Heart right ventricle (tissue), 16 donors: ENCODE data around the gene ZC3HAV1L. TPM values are rescaled to one million over a fixed set of nuclear protein-coding genes. Genes with fewer than 3 reads are reported as not detected.

Experiments used
- ATAC-seq, 8 donors: fragments of 200-7000 bp; cut with Tn5 transposase; one replicate each; pipeline ENCODE4 v1.9.1; 2020; ENCODE audit warnings: mild to moderate bottlenecking in 8 of 8, moderate library complexity in 8 of 8, moderate number of reproducible peaks in 1 of 8
- DNase-seq, 2 donors: peaks; one replicate each; pipeline ENCODE4 v3.0.0-alpha.2; 2020
- H3K27ac ChIP-seq, 10 donors: fragments of 200-600 bp; sonication (generic) in 2 of 10; one replicate each; pipeline versions ENCODE4 v1.5.0 to v1.8.0; 2020 to 2022; ENCODE audit warnings: mild to moderate bottlenecking in 3 of 10
- H3K27me3 ChIP-seq, 7 donors: fragments of 200-600 bp; one replicate each; pipeline ENCODE4 v1.8.0; 2021 to 2022; ENCODE audit warnings: mild to moderate bottlenecking in 2 of 7
- H3K36me3 ChIP-seq, 9 donors: fragments of 200-600 bp; sonication (generic) in 1 of 9; one replicate each; pipeline versions ENCODE4 v1.5.0 to v1.8.0; 2020 to 2022; ENCODE audit warnings: mild to moderate bottlenecking in 2 of 9
- H3K4me1 ChIP-seq, 9 donors: fragments of 200-600 bp; sonication (generic) in 1 of 9; one replicate each; pipeline versions ENCODE4 v1.5.0 to v1.8.0; 2020 to 2022; ENCODE audit warnings: mild to moderate bottlenecking in 4 of 9
- H3K4me3 ChIP-seq, 10 donors: fragments of 200-600 bp; sonication (generic) in 2 of 10; one replicate each; pipeline versions ENCODE4 v1.5.0 to v1.8.0; 2020 to 2022; ENCODE audit warnings: mild to moderate bottlenecking in 7 of 10, moderate library complexity in 2 of 10
- H3K9me3 ChIP-seq, 11 donors: fragments of 200-600 bp in 10 of 11; sonication (generic) in 2 of 11; one replicate each; pipeline versions ENCODE4 v1.5.0 to v1.8.0; 2013 to 2022; ENCODE audit warnings: mild to moderate bottlenecking in 2 of 11, control low read depth in 1 of 11, moderate library complexity in 1 of 11
- WGBS, 2 donors: extraction: QIAGEN DNeasy Blood & Tissue Kit; methylation state at CpG; one replicate each; pipeline ENCODE4 v1.1.7; 2013; ENCODE audit warnings: inconsistent platforms in 1 of 2; 5-methylcytosine and 5-hydroxymethylcytosine counted together
- intact Hi-C, 10 donors: fragments of 100-400 bp; cut with DNase I; formaldehyde crosslinking; loops; one replicate each; pipeline versions ENCODE4 v1.11.1 to v1.14.2; 2022
- polyA plus RNA-seq, 2 donors: library from polyadenylated mRNA; stranded (reverse); fragments of 200-250 nt; gene quantifications; one replicate each; pipeline ENCODE4 v1.2.3, GENCODE V29; 2013
- total RNA-seq, 10 donors: library from RNA; stranded (reverse); fragmentation: NEBNext Ultra II Directional in 3 of 10; extraction: Animal tissue kit (Norgen Biotek cat#: 25700) in 3 of 10; gene quantifications; one replicate each; pipeline versions ENCODE4 v1.2.1 to v1.2.4, GENCODE V29; 2021 to 2023
- TF ChIP-seq, protein P1 (sequence below), 9 donors: fragments of 200-600 bp; sonication (generic) in 2 of 9; IDR thresholded peaks; one replicate each; pipeline versions ENCODE4 v1.5.0 to v1.8.0; 2021 to 2022; ENCODE audit warnings: antibody characterized with exemption in 9 of 9, mild to moderate bottlenecking in 5 of 9, moderate library complexity in 1 of 9
- donor health status: Arrhythmogenic right ventricular cardiomyopathy.
- donor health status: ischemic (EF 13 %, LVEDD 7.1; RV severe dilation, severe dysfunction).
- donor health status: healthy with polysubstance abuse.
- donor health status: DM: no; HTN: yes; CAD: no.
- donor health status: DM: no; HTN: no; CAD: no.
- donor health status: ischemic (EF 25% LVEDD 6.9; RV normal size, moderate dysfunction).
- donor health status: ischemic (EF 25% LVEDD 5.7; RV mildly dilated, moderate dysfunction).
- donor health status: healthy.
- donor health status: DM: yes; HTN: yes; CAD: no.
- donor health status: Ischemic cardiomyopathy.
- donor health status: ischemic (EF 35%, LVEDD 5.7; RV mildly dilated, moderate dysfunction).
- donor health status: nonischemic (EF 11% LVEDD 7.7; RV severe dilation, severe dysfunction).
- donor health status: DM: yes; HTN: yes; CAD: no.
- donor health status: PGD.
- donor health status: ischemic (EF 29% LVEDD 5.4; RV normal size, mild dysfunction).
- donor health status: nonischemic (EF 23%, LVEDD 6.1; RV moderate dilation, normal function).

The ZC3HAV1L gene
- total and polyA plus RNA-seq, 12 donors, result 0.39 to 5.8 (median 2.3) TPM

GRCh38 chr7:139054101-139054500 lies 18.3 kb upstream of the ZC3HAV1L start:
- no peaks in the 10 kb centered on the region for H3K27me3 ChIP-seq
- H3K36me3 ChIP-seq, result peaks cover 0 to 96% (median 30%) of the 10 kb centered on the region in 9 donors
- WGBS, 2 donors, result 72 to 88% methylated on average over 2 of the region's 2 CpGs
- TF ChIP-seq, protein P1, sequence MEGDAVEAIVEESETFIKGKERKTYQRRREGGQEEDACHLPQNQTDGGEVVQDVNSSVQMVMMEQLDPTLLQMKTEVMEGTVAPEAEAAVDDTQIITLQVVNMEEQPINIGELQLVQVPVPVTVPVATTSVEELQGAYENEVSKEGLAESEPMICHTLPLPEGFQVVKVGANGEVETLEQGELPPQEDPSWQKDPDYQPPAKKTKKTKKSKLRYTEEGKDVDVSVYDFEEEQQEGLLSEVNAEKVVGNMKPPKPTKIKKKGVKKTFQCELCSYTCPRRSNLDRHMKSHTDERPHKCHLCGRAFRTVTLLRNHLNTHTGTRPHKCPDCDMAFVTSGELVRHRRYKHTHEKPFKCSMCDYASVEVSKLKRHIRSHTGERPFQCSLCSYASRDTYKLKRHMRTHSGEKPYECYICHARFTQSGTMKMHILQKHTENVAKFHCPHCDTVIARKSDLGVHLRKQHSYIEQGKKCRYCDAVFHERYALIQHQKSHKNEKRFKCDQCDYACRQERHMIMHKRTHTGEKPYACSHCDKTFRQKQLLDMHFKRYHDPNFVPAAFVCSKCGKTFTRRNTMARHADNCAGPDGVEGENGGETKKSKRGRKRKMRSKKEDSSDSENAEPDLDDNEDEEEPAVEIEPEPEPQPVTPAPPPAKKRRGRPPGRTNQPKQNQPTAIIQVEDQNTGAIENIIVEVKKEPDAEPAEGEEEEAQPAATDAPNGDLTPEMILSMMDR (IDR thresholded peaks at IDR 0.05), result no peak
- H3K9me3 ChIP-seq, result no peaks in the 10 kb centered on the region
- DNase-seq (no peak), ATAC-seq (no peak)
- H3K27ac ChIP-seq, result no peak overlapping the region
- H3K4me1 ChIP-seq, result peaks cover 0 to 11% (median 2%) of the 10 kb centered on the region in 9 donors
- H3K4me3 ChIP-seq, result no peak overlapping the region
- intact Hi-C loops, result no loop called here

GRCh38 chr7:139051655-139052054 lies 15.8 kb upstream of the ZC3HAV1L start:
- TF ChIP-seq, protein P1 (IDR thresholded peaks at IDR 0.05), result no peak
- H3K27me3 ChIP-seq, result no peaks in the 10 kb centered on the region
- intact Hi-C loops, result no loop called here
- peaks cover 0 to 2% (median under 1%) of the 10 kb centered on the region in 9 donors for H3K4me1 ChIP-seq
- H3K9me3 ChIP-seq, result no peaks in the 10 kb centered on the region
- peaks cover 0 to 100% (median 37%) of the 10 kb centered on the region in 9 donors for H3K36me3 ChIP-seq
- ATAC-seq, result no peak
- H3K4me3 ChIP-seq, result no peak overlapping the region
- no peak for DNase-seq
- H3K27ac ChIP-seq, result no peak overlapping the region

- Histone ChIP-seq H3K27ac (no peak overlapping the region), H3K9me3 (no peaks in the 10 kb centered on the region), H3K27me3 (no peaks in the 10 kb centered on the region), H3K4me1 (peaks cover 0 to 19% (median 7%) of the 10 kb centered on the region in 9 donors), H3K36me3 (peaks cover 0 to 100% (median 34%) of the 10 kb centered on the region in 9 donors), H3K4me3 (no peak overlapping the region)
- 94 to 97% methylated on average over 1 of the region's 1 CpG for WGBS, 2 donors
- ATAC-seq (no peak), DNase-seq (no peak)
- TF ChIP-seq, protein P1 (IDR thresholded peaks at IDR 0.05), result no peak
- intact Hi-C loops, result loop anchor here in 1 of 10 donors (10.0 kb wide), 1 partner anchor 615 kb away; no protein-coding TSS in a partner anchor
Measured at GRCh38 chr7:139049936-139050335, 14.1 kb upstream of the ZC3HAV1L start.

- H3K4me1 ChIP-seq, result peaks cover 0 to 27% (median 8%) of the 10 kb centered on the region in 9 donors
- no peak for ATAC-seq
- TF ChIP-seq, protein P1 (IDR thresholded peaks at IDR 0.05), result no peak
- no peaks in the 10 kb centered on the region for H3K9me3 ChIP-seq
- 79 to 91% methylated on average over 7 of the region's 7 CpGs for WGBS, 2 donors
- H3K27me3 ChIP-seq, result no peaks in the 10 kb centered on the region
- intact Hi-C loops, result loop anchor here in 1 of 10 donors (10.0 kb wide), 1 partner anchor 614 kb away; no protein-coding TSS in a partner anchor
- peaks cover 0 to 98% (median 27%) of the 10 kb centered on the region in 9 donors for H3K36me3 ChIP-seq
- no peak for DNase-seq
- H3K27ac ChIP-seq, result no peak overlapping the region
- H3K4me3 ChIP-seq, result no peak overlapping the region
Measured at GRCh38 chr7:139049111-139049510, 13.3 kb upstream of the ZC3HAV1L start.
